ENCODE measurements around the gene SRSF3.

SRSF3 gene

DNA sequence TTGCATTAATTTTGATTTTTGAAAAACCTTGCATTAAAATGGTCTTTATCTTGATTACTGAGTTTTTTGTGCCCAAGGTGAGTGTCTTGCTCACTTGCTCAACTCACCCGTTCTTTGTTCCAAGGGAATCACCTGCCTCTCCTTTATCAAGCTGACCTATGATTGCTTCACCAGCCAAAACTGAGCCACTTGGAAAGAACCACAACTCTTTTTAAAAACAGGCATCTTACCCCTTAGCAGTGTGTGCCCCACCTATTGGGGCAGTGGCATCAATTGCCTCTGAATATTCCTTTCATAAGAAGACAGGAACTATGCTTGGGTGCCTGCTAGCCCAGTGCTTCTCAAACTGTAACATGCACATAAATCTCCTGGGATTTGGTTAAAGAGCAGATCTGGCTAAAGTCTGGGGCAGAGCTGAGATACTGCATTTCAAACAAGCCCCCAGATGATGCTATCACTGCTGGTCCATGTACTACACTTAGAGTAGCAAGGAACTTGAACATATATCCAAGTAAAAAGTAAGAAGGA is 43.6 kb upstream of the SRSF3 start:
- no peak for DNase-seq (ENCODE audit: low read depth in 2 of 2)
- TF ChIP-seq, protein P1, sequence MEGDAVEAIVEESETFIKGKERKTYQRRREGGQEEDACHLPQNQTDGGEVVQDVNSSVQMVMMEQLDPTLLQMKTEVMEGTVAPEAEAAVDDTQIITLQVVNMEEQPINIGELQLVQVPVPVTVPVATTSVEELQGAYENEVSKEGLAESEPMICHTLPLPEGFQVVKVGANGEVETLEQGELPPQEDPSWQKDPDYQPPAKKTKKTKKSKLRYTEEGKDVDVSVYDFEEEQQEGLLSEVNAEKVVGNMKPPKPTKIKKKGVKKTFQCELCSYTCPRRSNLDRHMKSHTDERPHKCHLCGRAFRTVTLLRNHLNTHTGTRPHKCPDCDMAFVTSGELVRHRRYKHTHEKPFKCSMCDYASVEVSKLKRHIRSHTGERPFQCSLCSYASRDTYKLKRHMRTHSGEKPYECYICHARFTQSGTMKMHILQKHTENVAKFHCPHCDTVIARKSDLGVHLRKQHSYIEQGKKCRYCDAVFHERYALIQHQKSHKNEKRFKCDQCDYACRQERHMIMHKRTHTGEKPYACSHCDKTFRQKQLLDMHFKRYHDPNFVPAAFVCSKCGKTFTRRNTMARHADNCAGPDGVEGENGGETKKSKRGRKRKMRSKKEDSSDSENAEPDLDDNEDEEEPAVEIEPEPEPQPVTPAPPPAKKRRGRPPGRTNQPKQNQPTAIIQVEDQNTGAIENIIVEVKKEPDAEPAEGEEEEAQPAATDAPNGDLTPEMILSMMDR (IDR thresholded peaks at IDR 0.05; ENCODE audit: low read depth, low read length), result no peak
- H3K4me3 ChIP-seq (replicated peaks in 1 of 2; ENCODE audit: low read depth in 2 of 2, low read length in 2 of 2), result no peak overlapping the region

DNA sequence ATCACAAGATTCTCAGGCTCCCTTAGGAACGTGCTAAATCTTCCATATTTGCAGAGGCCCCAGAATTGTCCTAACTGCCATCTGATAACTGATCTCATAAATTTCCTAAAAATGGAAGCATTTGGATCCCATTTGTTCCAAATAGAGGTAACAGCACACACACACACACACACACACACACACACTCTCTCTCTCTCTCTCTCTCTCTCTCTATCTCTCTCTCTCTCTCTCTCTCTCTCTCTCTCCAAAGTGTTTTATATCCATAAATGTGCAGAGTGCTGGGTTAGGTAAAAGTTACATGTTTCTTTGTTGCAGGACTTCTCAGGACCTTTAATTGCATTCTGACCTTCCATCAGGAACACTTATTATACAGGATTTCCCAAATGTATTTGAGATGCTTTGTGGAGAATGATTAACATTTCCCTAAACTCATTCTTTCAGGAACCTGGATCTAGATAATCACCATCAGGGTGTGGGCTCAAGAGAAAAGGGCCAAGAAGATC is 38.4 kb upstream of the SRSF3 start:
- TF ChIP-seq, protein P1 (IDR thresholded peaks at IDR 0.05; ENCODE audit: low read depth, low read length), result no peak
- H3K4me3 ChIP-seq (replicated peaks in 1 of 2; ENCODE audit: low read depth in 2 of 2, low read length in 2 of 2), result no peak overlapping the region
- no peak for DNase-seq (ENCODE audit: low read depth in 2 of 2)

DNA sequence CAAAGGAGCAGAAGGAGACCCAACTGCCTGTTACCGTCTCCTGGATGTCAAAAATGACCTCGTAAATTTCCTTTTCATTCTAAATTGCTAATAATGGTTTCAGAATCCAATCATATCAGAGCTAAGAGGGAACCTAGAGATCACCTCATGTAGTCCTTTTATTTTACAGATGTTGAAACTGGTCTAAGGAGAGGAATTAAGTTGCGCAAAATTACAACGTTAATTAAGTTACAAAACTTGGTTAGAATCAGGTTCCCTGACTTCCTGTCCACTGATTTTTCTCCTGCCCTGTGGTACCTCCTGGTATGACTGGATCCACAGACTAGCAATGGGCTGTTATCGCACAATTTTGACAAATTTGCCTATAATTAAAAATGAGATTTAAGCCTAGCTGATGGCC is 37.9 kb upstream of the SRSF3 start:
- H3K4me3 ChIP-seq (replicated peaks in 1 of 2; ENCODE audit: low read depth in 2 of 2, low read length in 2 of 2), result no peak overlapping the region
- DNase-seq (ENCODE audit: low read depth in 2 of 2), result no peak
- TF ChIP-seq, protein P1 (IDR thresholded peaks at IDR 0.05; ENCODE audit: low read depth, low read length), result no peak

DNA sequence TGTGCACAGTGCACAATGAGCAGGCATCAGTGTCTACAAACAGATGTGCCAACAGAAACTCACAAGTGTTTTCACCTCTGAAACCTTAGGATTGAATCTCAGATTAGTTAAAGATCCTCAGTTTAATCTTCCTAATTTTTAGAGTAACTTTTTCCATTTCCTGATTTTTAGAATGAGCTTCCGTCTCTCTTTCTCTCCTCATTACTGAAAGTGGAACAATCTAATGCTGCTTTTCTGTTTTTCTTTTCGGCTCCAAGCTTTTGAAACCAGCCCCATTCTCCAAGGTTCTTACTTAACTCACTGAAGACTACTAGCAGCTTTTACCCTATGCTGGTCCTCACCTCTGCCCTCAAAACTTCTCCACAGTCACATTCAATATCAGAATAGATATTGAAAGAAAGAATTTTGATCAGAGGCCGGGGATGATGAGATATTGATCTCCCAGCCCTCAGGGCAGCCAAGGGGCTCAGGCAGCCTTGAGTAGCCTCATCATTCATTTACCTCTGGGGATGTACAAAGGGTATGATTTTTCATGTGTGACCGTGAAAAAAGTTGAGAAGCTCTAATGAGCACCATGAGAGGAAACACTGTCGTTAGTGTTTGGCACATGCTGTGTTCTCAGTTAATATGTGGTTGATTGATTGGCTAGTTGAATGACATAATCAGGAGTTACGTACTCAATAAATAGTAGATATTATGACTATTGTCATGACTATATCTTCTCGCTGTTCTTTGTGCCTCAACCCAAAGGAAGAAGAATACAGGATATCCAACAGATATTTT is 35.0 kb upstream of the SRSF3 start:
- no peak for DNase-seq (ENCODE audit: low read depth in 2 of 2)
- TF ChIP-seq, protein P1 (IDR thresholded peaks at IDR 0.05; ENCODE audit: low read depth, low read length), result no peak

DNA sequence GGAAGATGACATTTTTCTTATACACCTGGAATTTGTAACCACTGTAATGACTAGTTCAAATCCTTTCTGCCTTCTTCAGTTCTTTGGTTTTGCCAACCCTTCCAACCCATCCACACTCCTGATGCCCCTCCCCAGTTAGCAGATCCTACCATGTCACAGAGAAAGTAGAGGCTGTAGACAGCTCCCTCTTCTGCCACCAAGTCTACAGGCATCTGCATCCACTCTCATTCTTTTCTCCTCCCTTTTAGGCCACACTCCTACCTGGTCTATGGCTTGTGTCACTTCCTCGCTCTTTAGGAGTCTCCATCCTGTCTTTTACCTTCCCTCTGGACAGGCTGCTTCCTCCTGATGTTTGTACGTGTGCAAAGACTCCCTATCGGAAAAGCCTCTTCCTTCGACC is 33.3 kb upstream of the SRSF3 start:
- DNase-seq (ENCODE audit: low read depth in 2 of 2), result no peak
- TF ChIP-seq, protein P1 (IDR thresholded peaks at IDR 0.05; ENCODE audit: low read depth, low read length), result no peak
- no peak overlapping the region for H3K4me3 ChIP-seq (replicated peaks in 1 of 2; ENCODE audit: low read depth in 2 of 2, low read length in 2 of 2)

More for the DNA sequence above, 35.0 kb upstream of the SRSF3 start:
- no peak overlapping the region for H3K4me3 ChIP-seq (replicated peaks in 1 of 2; ENCODE audit: low read depth in 2 of 2, low read length in 2 of 2)

DNA sequence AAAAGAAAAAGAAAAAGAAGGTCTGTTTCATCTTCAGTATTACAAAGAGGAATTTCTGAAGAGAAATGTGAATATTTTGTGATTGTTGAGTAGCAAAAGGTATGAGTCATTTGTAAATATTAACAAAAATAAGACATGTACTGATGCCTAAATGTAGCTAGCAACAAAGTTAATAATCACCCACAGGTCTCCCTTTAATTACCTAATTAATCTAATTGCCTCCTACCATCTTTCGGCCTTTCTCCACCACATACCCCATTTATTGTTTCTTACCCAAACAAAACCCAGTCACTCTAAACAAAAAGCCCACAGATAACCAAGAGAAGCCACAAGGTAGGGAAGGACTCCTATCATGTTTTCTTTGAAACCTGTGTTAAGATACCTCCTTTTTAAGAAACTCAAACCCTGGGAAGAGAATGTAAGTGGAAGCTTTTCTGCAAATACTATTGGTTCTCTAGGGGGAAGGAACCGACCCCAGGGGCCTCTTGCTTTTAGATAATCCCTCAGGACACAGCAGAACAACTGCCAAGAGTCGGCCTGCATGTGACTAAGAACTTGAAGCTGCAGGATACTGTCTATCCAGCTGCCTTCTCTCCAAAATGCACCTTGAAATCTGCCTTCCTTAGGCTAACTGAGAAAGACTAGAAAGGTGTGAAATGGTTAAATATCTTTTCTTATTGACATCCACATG is 30.8 kb upstream of the SRSF3 start:
- peak; percentile 51 to 58 for DNase-seq (ENCODE audit: low read depth in 2 of 2)
- H3K4me3 ChIP-seq (replicated peaks in 1 of 2; ENCODE audit: low read depth in 2 of 2, low read length in 2 of 2), result no peak overlapping the region
- TF ChIP-seq, protein P1 (IDR thresholded peaks at IDR 0.05; ENCODE audit: low read depth, low read length), result no peak
